ENCODE results near the gene GLP1R.

The GLP1R gene

DNA sequence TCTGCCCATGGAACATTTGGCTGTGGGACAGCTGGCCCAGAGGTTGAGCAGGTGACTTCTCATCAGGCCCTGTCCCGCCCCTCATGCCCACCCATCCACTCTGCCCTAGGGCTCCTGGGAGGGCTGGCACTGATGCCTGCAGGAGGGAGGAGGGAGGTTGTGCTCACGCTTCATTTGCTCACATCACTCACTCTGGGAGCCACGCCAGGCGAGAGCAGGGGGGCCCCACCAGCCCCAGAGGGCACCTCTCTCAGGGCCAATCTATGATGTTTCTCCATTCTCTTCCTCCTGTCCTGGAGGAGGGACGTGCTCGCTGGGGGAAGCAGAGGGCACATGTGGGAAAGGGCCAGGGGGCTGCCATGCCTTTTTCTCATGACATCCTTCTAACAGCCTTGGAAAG lies 10.9 kb upstream of the GLP1R start:
- DNase-seq, result no peak
- TF ChIP-seq, protein P1, sequence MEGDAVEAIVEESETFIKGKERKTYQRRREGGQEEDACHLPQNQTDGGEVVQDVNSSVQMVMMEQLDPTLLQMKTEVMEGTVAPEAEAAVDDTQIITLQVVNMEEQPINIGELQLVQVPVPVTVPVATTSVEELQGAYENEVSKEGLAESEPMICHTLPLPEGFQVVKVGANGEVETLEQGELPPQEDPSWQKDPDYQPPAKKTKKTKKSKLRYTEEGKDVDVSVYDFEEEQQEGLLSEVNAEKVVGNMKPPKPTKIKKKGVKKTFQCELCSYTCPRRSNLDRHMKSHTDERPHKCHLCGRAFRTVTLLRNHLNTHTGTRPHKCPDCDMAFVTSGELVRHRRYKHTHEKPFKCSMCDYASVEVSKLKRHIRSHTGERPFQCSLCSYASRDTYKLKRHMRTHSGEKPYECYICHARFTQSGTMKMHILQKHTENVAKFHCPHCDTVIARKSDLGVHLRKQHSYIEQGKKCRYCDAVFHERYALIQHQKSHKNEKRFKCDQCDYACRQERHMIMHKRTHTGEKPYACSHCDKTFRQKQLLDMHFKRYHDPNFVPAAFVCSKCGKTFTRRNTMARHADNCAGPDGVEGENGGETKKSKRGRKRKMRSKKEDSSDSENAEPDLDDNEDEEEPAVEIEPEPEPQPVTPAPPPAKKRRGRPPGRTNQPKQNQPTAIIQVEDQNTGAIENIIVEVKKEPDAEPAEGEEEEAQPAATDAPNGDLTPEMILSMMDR (IDR thresholded peaks at IDR 0.05; ENCODE audit: low read depth, low read length), result no peak
- no peak overlapping the region for H3K4me3 ChIP-seq (ENCODE audit: low read depth, low read length)

GRCh38 chr6:39040080-39040673 lies 8.4 kb upstream of the GLP1R start:
- Histone ChIP-seq H3K4me1 (no peaks in the 10 kb centered on the region), H3K4me3 (ENCODE audit: low read depth, low read length) (no peak overlapping the region), H3K36me3 (no peaks in the 10 kb centered on the region), H3K27me3 (peaks cover 41% of the 10 kb centered on the region), H3K9me3 (no peaks in the 10 kb centered on the region)
- TF ChIP-seq, protein P1 (IDR thresholded peaks at IDR 0.05; ENCODE audit: low read depth, low read length), result no peak
- no peak for DNase-seq

More for the DNA sequence above, 10.9 kb upstream of the GLP1R start:
- Histone ChIP-seq H3K9me3 (no peaks in the 10 kb centered on the region), H3K4me1 (no peaks in the 10 kb centered on the region), H3K36me3 (no peaks in the 10 kb centered on the region), H3K27me3 (peaks cover 57% of the 10 kb centered on the region)

DNA sequence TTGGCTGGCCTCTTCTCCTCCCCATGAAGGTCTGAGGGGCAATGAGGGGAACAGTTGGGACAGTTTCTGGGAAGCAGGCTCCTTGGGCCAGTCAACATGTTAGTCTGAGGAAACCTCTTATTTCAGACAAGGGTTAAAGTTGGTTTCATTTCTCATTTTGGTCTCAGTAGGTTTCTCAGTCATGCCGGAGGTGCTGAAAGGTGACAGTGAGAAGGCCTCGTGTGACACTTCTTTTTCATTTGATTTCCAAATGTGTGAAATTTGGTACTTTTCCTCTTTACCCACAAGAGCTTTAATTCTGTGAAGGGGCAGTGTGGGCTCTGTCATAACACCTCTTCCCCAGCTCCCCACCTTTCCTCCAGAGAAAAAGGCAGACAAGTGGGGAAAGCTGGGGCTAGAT lies 7.5 kb upstream of the GLP1R start:
- Histone ChIP-seq H3K4me3 (ENCODE audit: low read depth, low read length) (no peak overlapping the region), H3K27me3 (peaks cover 32% of the 10 kb centered on the region), H3K9me3 (no peaks in the 10 kb centered on the region), H3K36me3 (no peaks in the 10 kb centered on the region), H3K4me1 (no peaks in the 10 kb centered on the region)
- no peak for DNase-seq
- TF ChIP-seq, protein P1 (IDR thresholded peaks at IDR 0.05; ENCODE audit: low read depth, low read length), result no peak

DNA sequence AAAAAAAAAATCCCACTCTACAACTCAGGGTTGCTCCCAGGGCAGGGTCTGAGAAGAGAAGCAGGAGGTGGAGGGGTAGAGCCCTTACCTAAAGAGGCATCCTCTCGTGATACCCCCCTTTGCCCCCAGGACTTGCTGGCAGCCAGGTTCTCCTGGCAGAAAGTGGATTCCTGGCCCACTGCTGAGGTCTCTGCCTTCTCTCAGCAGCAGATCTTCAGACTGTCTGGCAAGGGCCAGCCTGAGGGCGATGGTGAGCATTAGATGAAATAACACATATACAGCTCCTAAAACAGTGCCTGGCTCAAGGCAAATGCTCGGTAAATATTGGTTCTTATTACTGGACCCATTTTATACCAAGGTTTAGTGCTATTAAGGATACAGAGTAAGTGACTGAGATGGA lies 4.8 kb upstream of the GLP1R start:
- Histone ChIP-seq H3K9me3 (no peaks in the 10 kb centered on the region), H3K27me3 (peaks cover 43% of the 10 kb centered on the region), H3K4me1 (no peaks in the 10 kb centered on the region), H3K36me3 (no peaks in the 10 kb centered on the region), H3K4me3 (ENCODE audit: low read depth, low read length) (no peak overlapping the region)
- no peak for DNase-seq
- TF ChIP-seq, protein P1 (IDR thresholded peaks at IDR 0.05; ENCODE audit: low read depth, low read length), result no peak

- Histone ChIP-seq H3K27me3 (peaks cover 43% of the 10 kb centered on the region), H3K4me3 (ENCODE audit: low read depth, low read length) (no peak overlapping the region), H3K9me3 (no peaks in the 10 kb centered on the region), H3K36me3 (no peaks in the 10 kb centered on the region), H3K4me1 (no peaks in the 10 kb centered on the region)
- DNase-seq, result no peak
- TF ChIP-seq, protein P1 (IDR thresholded peaks at IDR 0.05; ENCODE audit: low read depth, low read length), result no peak
Observed at GRCh38 chr6:39044181-39044580, 4.4 kb upstream of the GLP1R start.

GRCh38 chr6:39047434-39048327 lies 900 bp upstream of the GLP1R start:
- no peaks in the 10 kb centered on the region for H3K36me3 ChIP-seq
- TF ChIP-seq, protein P1 (IDR thresholded peaks at IDR 0.05; ENCODE audit: low read depth, low read length), result no peak
- H3K4me3 ChIP-seq (ENCODE audit: low read depth, low read length), result no peak overlapping the region
- DNase-seq, result no peak
- H3K4me1 ChIP-seq, result no peaks in the 10 kb centered on the region
- no peaks in the 10 kb centered on the region for H3K9me3 ChIP-seq
- peaks cover 45% of the 10 kb centered on the region for H3K27me3 ChIP-seq

All from BE2C (cell line).